ENCODE data around the gene PHACTR1.

The PHACTR1 gene

GRCh38 chr6:13079096-13079723 lies 362.6 kb downstream of the PHACTR1 start:
- DNase-seq, result no peak

DNA sequence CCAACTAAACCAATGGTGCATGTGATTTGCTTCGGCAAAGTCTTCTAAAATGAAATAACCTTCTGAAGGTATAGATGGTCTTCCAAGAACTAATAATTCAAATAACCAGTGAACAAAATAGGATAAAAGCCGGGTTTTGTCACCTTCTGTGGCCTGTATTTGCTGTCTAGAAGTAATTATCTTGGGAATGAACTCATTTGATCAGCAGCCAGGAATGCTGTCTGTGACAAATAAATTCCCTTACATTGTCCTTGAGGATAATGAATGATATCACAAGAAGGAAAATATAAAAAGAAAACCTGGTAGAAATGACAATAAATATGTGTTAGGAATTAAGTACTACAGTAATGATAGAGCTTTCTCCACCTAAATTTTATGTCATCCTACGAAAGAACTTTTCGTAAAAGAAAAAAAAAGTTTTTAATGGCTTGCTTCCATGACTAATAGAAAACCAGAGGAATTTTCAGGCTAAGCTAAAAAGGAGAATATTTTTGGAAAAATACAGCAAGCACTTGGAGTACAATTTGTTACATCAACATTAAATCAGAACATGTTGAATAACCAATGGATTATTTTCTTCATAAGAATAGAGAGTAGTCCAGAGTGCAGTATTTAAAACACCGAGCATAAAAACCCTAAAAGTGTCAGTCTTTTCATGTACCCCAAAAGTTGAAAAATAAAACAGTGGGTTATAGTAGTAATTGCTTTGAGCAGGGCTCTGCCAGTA lies 364.1 kb downstream of the PHACTR1 start:
- no peak for DNase-seq

- DNase-seq, result no peak
These were observed 364.6 kb downstream of the PHACTR1 start for GRCh38 chr6:13081189-13081563.

DNA sequence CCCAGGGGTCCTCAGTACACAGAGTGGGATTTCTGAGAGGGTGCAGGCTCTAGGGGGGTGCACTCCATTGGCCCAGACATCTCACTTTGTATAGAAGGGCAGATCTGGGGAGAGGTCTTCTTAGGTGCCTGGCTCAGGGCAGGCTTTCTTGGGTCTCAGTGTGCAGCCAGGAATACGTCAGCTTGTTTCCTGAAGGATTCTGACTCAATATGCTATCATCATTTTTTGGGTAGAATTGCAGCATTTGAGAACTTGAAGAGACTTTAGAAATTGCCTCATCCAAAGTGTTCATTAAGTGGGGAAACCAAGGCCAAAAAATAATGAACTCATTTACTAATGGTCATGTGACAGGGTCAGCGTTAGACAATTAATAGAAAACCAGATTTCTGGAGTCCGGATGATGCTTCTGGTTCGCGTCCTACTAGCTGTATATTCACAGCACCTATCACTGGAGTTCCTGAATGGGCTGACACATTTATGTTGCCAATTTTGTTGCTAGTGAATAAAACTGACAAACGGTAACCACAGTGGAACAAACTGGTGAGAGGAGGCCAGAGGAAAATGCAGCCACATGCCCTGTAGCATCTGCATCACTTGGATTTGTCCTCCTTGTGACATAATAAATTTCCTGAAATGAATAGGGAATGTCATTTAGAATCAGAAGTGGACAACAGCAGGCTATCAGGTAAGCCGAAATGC lies 372.9 kb downstream of the PHACTR1 start:
- DNase-seq, result no peak

DNA sequence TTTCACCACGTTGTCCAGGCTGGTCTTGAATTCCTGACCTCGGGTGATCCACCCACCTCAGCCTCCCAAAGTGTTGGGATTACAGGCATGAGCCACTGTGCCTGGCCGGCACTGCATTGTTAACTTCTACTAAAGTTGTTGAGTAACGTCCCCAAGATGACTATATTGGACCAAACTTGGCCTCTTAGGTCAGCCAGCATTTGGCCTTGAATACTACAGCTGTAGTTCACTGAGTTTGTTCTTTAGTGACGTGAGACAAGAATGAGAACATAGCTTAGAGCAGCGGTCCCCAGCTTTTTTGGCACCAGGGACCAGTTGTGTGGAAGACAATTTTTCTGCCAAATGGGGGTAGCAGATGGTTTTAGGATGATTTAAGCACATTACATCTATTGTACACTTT lies 374.6 kb downstream of the PHACTR1 start:
- no peak for DNase-seq

DNA sequence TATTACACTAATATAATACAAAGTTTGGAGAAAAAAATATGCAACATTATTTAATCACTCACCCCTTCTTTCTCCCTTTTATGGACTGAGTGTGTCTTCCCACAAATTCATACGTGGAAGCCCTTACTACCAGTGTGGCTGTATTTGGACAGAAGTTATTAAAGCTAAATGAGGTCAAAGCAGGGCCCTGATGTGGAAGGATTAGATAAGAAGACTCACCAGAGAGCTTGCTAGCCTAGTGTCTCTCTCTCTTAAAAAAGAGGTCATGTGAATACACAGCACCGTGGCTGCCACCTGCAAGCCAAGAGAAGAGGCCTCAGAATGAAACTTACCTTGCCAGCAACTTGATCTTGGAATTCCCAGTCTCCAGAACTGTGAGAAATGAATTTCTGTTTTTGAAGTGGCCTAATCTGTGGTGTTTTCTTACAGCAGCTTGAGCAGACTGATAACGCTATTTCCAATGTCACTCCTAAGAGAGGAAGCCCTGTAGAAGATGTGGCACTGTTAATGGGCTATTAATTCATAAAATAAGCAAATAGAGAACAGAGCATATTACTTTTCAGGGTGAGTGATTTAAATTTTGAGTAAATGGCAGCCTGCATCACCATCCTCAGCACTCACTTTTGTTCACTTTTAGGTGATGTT lies 378.3 kb downstream of the PHACTR1 start:
- no peak for DNase-seq

GRCh38 chr6:13096084-13096483 lies 379.5 kb downstream of the PHACTR1 start:
- DNase-seq, result no peak

DNA sequence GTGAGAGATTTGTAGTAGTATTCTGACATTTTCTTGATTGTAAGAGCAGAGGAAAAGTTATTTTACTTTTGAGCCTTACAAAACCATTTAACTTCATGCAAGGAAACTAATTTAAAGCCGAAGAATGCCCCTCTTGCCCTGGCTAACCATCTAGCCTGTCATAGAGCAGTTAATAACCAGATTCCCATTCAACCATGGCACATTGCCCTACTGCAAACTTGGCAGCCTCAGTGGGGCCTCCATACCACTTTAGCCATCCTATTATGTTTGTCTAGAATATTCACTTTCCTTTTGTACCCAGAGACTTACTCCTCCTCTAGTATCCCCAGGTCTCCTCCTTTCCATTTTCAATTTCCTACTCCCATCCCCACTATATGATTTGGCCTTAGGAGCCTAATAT lies 380.9 kb downstream of the PHACTR1 start:
- no peak for DNase-seq

DNA sequence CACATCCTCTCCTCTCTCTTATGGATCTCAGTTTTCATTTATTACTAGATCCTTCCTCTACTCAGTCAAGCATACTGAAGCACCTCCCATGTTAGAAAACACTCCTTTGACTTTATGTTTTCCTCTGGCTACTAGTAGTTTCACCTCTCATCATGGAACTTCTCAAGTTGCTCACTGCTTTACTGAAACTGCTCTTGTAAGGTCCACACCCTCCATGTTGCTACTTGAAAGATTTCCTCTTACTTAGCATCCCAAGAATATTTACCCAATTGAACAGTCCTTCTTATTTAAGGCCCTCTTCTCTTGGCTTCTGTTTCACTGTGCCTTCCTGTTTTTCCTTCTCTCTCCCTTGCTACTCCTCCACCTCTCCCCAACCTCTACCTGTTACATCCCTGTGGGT lies 381.4 kb downstream of the PHACTR1 start:
- DNase-seq, result no peak

- no peak for DNase-seq
These were observed 382.4 kb downstream of the PHACTR1 start for GRCh38 chr6:13098793-13099570.

- no peak for DNase-seq
These were observed 383.2 kb downstream of the PHACTR1 start for GRCh38 chr6:13099771-13100170.

- DNase-seq, result no peak
These were observed 384.8 kb downstream of the PHACTR1 start for GRCh38 chr6:13101409-13101808.

DNA sequence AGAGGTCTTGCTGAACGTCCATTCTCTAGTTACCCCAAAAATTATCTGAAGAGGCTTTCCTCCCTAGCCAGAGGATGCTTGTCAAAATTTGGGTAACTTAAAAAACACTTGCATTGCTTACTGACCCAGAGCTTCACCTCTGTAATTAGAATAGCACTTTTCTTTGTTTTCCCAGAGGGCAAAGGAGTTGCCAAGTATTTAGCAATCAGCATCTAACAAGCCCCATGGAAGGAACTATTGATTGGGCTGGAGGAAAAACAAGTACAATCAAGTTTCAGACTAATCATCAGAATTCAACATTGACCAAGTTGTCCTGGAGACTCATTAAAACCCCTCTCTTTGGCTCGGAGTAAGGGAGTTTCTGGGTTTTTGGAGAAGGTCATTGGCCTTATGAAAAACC lies 385.4 kb downstream of the PHACTR1 start:
- no peak for DNase-seq

GRCh38 chr6:13103169-13103568 lies 386.6 kb downstream of the PHACTR1 start:
- DNase-seq, result no peak

DNA sequence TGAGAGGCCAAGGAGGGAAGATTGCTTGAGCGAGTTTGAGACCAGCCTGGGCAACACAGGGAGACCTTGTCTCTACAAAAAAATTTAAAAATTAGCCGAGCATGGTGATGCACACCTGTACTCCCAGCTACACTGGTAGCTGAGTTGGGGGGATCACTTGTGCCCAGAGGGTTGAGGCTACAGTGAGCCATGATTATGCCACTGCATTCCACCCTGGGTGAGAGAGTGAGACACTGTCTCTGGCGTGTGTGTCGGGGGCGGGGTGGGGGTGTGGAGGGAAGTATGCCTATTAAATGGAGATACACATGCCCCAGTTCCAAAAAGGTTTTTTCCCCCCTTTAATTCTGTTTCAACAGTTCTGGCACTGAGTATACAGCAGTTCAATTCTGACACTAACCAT lies 388.6 kb downstream of the PHACTR1 start:
- DNase-seq, result no peak

GRCh38 chr6:13112921-13113320 lies 396.4 kb downstream of the PHACTR1 start:
- no peak for DNase-seq

DNA sequence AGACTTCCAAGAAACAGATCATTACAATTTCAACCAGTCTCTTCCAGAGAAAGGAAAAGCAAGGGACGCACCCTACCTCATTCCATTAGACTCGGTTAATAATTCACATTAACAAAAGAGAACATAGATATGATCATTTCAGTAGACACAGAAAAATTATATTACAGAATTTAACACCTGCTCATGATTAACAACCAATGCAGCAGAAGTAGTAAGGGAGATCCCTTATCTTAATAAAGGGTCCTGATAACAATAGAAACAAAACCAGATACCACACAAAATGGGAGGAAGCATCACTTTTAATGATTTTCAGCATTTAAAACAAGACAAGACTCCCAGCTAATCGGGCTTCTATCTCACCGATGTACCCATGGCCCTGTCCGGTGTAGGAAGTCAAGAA lies 396.8 kb downstream of the PHACTR1 start:
- DNase-seq, result no peak

GRCh38 chr6:13113981-13114593 lies 397.5 kb downstream of the PHACTR1 start:
- no peak for DNase-seq

DNA sequence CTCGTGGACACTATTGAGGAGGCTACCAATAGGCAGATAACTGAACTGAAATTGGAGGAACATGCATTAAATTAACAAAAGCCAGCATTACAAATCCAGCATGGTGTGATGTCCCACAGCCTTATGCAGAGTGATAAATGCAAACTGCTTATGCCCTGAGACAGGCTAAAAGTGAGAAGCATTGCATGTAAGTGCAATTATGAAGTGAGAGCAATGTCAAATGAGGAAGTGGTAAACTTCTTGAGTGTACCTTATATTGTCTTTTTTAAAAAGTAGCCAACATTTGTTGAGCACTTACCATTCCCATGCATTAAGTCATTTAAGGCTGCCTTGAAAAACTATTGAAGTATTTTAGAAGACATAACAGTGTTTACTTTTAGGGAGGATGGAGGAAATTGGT lies 399.6 kb downstream of the PHACTR1 start:
- no peak for DNase-seq

DNA sequence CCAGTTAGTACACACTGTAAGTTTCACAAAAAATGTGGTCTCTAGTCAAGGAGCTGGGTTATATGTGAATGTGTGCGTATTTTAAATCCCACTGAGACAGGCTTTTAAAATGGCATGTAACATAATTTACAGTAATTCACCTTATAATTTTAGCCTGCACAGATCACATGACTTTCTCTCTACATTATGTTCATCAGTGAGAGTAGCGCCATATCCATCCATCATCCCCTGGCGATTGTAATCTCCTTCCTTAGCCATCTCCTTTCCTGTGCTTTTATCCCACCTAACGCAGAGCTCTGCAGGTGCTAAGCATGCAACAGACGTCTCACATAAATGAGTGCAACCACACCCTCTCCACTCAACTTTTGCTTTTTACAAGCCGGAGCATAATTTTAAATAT lies 401.0 kb downstream of the PHACTR1 start:
- DNase-seq, result no peak

DNA sequence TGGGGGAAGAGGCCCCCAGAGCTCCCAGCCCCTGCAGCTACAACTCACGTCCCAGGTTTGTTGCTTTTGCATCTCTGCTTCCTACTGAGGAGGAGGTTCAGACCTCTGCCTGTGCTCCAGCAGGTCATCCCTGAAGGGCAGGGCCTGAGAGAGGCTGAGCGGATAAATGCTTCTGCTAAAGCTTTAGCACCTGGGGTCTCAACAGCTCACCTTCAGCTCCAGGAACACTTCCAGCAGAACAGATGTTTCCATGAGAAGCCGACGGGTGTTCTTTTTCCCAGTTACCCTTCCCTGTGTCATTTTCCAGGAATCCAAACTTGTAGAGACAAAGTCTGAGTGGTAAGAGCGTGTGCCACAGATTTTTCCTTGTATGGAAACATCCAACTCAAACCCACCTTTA lies 403.0 kb downstream of the PHACTR1 start:
- no peak for DNase-seq

Measured in NCI-H510A treated with DMSO at 0.1 percent for 48 hours (cell line).